Measurements from ENCODE around the gene CRB1. TPM values are rescaled to one million over a fixed set of nuclear protein-coding genes. Genes with fewer than 3 reads are reported as not detected.

CRB1 gene
- total RNA-seq, 1 donor from 2014 or later, result not detected

GRCh38 chr1:197360068-197360467 is 92.0 kb downstream of the CRB1 start:
- Mint-ChIP-seq H3K27me3 (ENCODE audit: low read depth) (peaks cover 6% of the 10 kb centered on the region), H3K27ac (no peak overlapping the region), H3K4me1 (ENCODE audit: low read depth) (no peaks in the 10 kb centered on the region), H3K36me3 (ENCODE audit: low read depth) (no peaks in the 10 kb centered on the region), H3K4me3 (ENCODE audit: low read depth) (no peak overlapping the region), H3K9me3 (no peaks in the 10 kb centered on the region)
- DNase-seq (ENCODE audit: low spot score), result no peak
- intact Hi-C loops (cut with micrococcal nuclease), result no loop called here

GRCh38 chr1:197362871-197363270 is 94.8 kb downstream of the CRB1 start:
- DNase-seq (ENCODE audit: low spot score), result no peak
- Mint-ChIP-seq H3K27me3 (ENCODE audit: low read depth) (peaks cover 10% of the 10 kb centered on the region), H3K4me1 (ENCODE audit: low read depth) (no peaks in the 10 kb centered on the region), H3K9me3 (no peaks in the 10 kb centered on the region), H3K36me3 (ENCODE audit: low read depth) (no peaks in the 10 kb centered on the region), H3K4me3 (ENCODE audit: low read depth) (no peak overlapping the region), H3K27ac (no peak overlapping the region)
- intact Hi-C loops (cut with micrococcal nuclease), result no loop called here

- Mint-ChIP-seq H3K36me3 (ENCODE audit: low read depth) (no peaks in the 10 kb centered on the region), H3K27me3 (ENCODE audit: low read depth) (peaks cover 9% of the 10 kb centered on the region), H3K4me3 (ENCODE audit: low read depth) (no peak overlapping the region), H3K9me3 (no peaks in the 10 kb centered on the region), H3K4me1 (ENCODE audit: low read depth) (no peaks in the 10 kb centered on the region), H3K27ac (no peak overlapping the region)
- intact Hi-C loops (cut with micrococcal nuclease), result no loop called here
- no peak for DNase-seq (ENCODE audit: low spot score)
Observed at GRCh38 chr1:197363855-197364254, 95.8 kb downstream of the CRB1 start.

- peaks cover 12% of the 10 kb centered on the region for H3K27me3 Mint-ChIP-seq (ENCODE audit: low read depth)
- H3K27ac Mint-ChIP-seq, result no peak overlapping the region
- intact Hi-C loops (cut with micrococcal nuclease), result no loop called here
- H3K36me3 Mint-ChIP-seq (ENCODE audit: low read depth), result no peaks in the 10 kb centered on the region
- DNase-seq (ENCODE audit: low spot score), result no peak
- no peaks in the 10 kb centered on the region for H3K9me3 Mint-ChIP-seq
- H3K4me1 Mint-ChIP-seq (ENCODE audit: low read depth), result no peaks in the 10 kb centered on the region
- no peak overlapping the region for H3K4me3 Mint-ChIP-seq (ENCODE audit: low read depth)
Observed at GRCh38 chr1:197366996-197367395, 98.9 kb downstream of the CRB1 start.

- Mint-ChIP-seq H3K27ac (no peak overlapping the region), H3K9me3 (no peaks in the 10 kb centered on the region), H3K27me3 (ENCODE audit: low read depth) (peaks cover 12% of the 10 kb centered on the region), H3K4me1 (ENCODE audit: low read depth) (no peaks in the 10 kb centered on the region), H3K36me3 (ENCODE audit: low read depth) (no peaks in the 10 kb centered on the region), H3K4me3 (ENCODE audit: low read depth) (no peak overlapping the region)
- intact Hi-C loops (cut with micrococcal nuclease), result no loop called here
- no peak for DNase-seq (ENCODE audit: low spot score)
Observed at GRCh38 chr1:197367627-197368026, 99.6 kb downstream of the CRB1 start.

- no peak for DNase-seq (ENCODE audit: low spot score)
- Mint-ChIP-seq H3K27me3 (ENCODE audit: low read depth) (peaks cover 3% of the 10 kb centered on the region), H3K4me1 (ENCODE audit: low read depth) (no peaks in the 10 kb centered on the region), H3K36me3 (ENCODE audit: low read depth) (no peaks in the 10 kb centered on the region), H3K4me3 (ENCODE audit: low read depth) (no peak overlapping the region), H3K27ac (no peak overlapping the region), H3K9me3 (no peaks in the 10 kb centered on the region)
- intact Hi-C loops (cut with micrococcal nuclease), result no loop called here
Observed at GRCh38 chr1:197374428-197374827, 106.4 kb downstream of the CRB1 start.

- Mint-ChIP-seq H3K36me3 (ENCODE audit: low read depth) (no peaks in the 10 kb centered on the region), H3K27me3 (ENCODE audit: low read depth) (peaks cover 14% of the 10 kb centered on the region), H3K4me1 (ENCODE audit: low read depth) (no peaks in the 10 kb centered on the region), H3K9me3 (no peaks in the 10 kb centered on the region), H3K27ac (no peak overlapping the region), H3K4me3 (ENCODE audit: low read depth) (no peak overlapping the region)
- intact Hi-C loops (cut with micrococcal nuclease), result no loop called here
- DNase-seq (ENCODE audit: low spot score), result no peak
Observed at GRCh38 chr1:197384471-197384870, 116.4 kb downstream of the CRB1 start.

- H3K27me3 Mint-ChIP-seq (ENCODE audit: low read depth), result peaks cover 16% of the 10 kb centered on the region
- no peaks in the 10 kb centered on the region for H3K36me3 Mint-ChIP-seq (ENCODE audit: low read depth)
- H3K4me1 Mint-ChIP-seq (ENCODE audit: low read depth), result peaks cover 21% of the 10 kb centered on the region
- DNase-seq (ENCODE audit: low spot score), result no peak
- H3K4me3 Mint-ChIP-seq (ENCODE audit: low read depth), result no peak overlapping the region
- no peak overlapping the region for H3K27ac Mint-ChIP-seq
- no peaks in the 10 kb centered on the region for H3K9me3 Mint-ChIP-seq
- intact Hi-C loops (cut with micrococcal nuclease), result no loop called here
Observed at GRCh38 chr1:197388801-197389200, 120.7 kb downstream of the CRB1 start.

GRCh38 chr1:197390856-197391255 is 122.8 kb downstream of the CRB1 start:
- no peak overlapping the region for H3K27ac Mint-ChIP-seq
- no peaks in the 10 kb centered on the region for H3K36me3 Mint-ChIP-seq (ENCODE audit: low read depth)
- peaks cover 23% of the 10 kb centered on the region for H3K27me3 Mint-ChIP-seq (ENCODE audit: low read depth)
- H3K4me3 Mint-ChIP-seq (ENCODE audit: low read depth), result no peak overlapping the region
- peaks cover 21% of the 10 kb centered on the region for H3K4me1 Mint-ChIP-seq (ENCODE audit: low read depth)
- intact Hi-C loops (cut with micrococcal nuclease), result loop anchor here (10.0 kb wide), 1 partner anchor 1014 kb away; no protein-coding TSS in a partner anchor
- H3K9me3 Mint-ChIP-seq, result no peaks in the 10 kb centered on the region
- no peak for DNase-seq (ENCODE audit: low spot score)

GRCh38 chr1:197391303-197392226 is 123.5 kb downstream of the CRB1 start:
- Mint-ChIP-seq H3K4me3 (ENCODE audit: low read depth) (no peak overlapping the region), H3K4me1 (ENCODE audit: low read depth) (peaks cover 21% of the 10 kb centered on the region), H3K27ac (no peak overlapping the region), H3K36me3 (ENCODE audit: low read depth) (no peaks in the 10 kb centered on the region), H3K27me3 (ENCODE audit: low read depth) (peaks cover 22% of the 10 kb centered on the region), H3K9me3 (no peaks in the 10 kb centered on the region)
- no peak for DNase-seq (ENCODE audit: low spot score)
- intact Hi-C loops (cut with micrococcal nuclease), result loop anchor here (10.0 kb wide), 1 partner anchor 1013 kb away; no protein-coding TSS in a partner anchor

GRCh38 chr1:197392541-197392940 is 124.5 kb downstream of the CRB1 start:
- H3K27ac Mint-ChIP-seq, result no peak overlapping the region
- H3K27me3 Mint-ChIP-seq (ENCODE audit: low read depth), result peaks cover 22% of the 10 kb centered on the region
- no peak overlapping the region for H3K4me3 Mint-ChIP-seq (ENCODE audit: low read depth)
- intact Hi-C loops (cut with micrococcal nuclease), result loop anchor here (10.0 kb wide), 1 partner anchor 1012 kb away; no protein-coding TSS in a partner anchor
- no peaks in the 10 kb centered on the region for H3K36me3 Mint-ChIP-seq (ENCODE audit: low read depth)
- no peaks in the 10 kb centered on the region for H3K9me3 Mint-ChIP-seq
- no peak for DNase-seq (ENCODE audit: low spot score)
- H3K4me1 Mint-ChIP-seq (ENCODE audit: low read depth), result peaks cover 21% of the 10 kb centered on the region

- no peak overlapping the region for H3K4me3 Mint-ChIP-seq (ENCODE audit: low read depth)
Observed at GRCh38 chr1:197393105-197393504, 125.1 kb downstream of the CRB1 start.

GRCh38 chr1:197393772-197394171 is 125.7 kb downstream of the CRB1 start:
- intact Hi-C loops (cut with micrococcal nuclease), result loop anchor here (10.0 kb wide), 1 partner anchor 1011 kb away; no protein-coding TSS in a partner anchor

More at GRCh38 chr1:197393105-197393504, 125.1 kb downstream of the CRB1 start:
- no peak overlapping the region for H3K27ac Mint-ChIP-seq
- H3K4me1 Mint-ChIP-seq (ENCODE audit: low read depth), result peaks cover 21% of the 10 kb centered on the region
- DNase-seq (ENCODE audit: low spot score), result no peak
- no peaks in the 10 kb centered on the region for H3K36me3 Mint-ChIP-seq (ENCODE audit: low read depth)
- intact Hi-C loops (cut with micrococcal nuclease), result loop anchor here (10.0 kb wide), 1 partner anchor 1012 kb away; no protein-coding TSS in a partner anchor
- H3K27me3 Mint-ChIP-seq (ENCODE audit: low read depth), result peaks cover 20% of the 10 kb centered on the region
- H3K9me3 Mint-ChIP-seq, result no peaks in the 10 kb centered on the region

More at GRCh38 chr1:197393772-197394171, 125.7 kb downstream of the CRB1 start:
- no peaks in the 10 kb centered on the region for H3K36me3 Mint-ChIP-seq (ENCODE audit: low read depth)
- peaks cover 19% of the 10 kb centered on the region for H3K27me3 Mint-ChIP-seq (ENCODE audit: low read depth)
- DNase-seq (ENCODE audit: low spot score), result no peak
- no peak overlapping the region for H3K27ac Mint-ChIP-seq
- H3K9me3 Mint-ChIP-seq, result no peaks in the 10 kb centered on the region
- no peak overlapping the region for H3K4me3 Mint-ChIP-seq (ENCODE audit: low read depth)
- peaks cover 21% of the 10 kb centered on the region for H3K4me1 Mint-ChIP-seq (ENCODE audit: low read depth)

Data from activated T-helper 2 cell treated with anti-CD3 and anti-CD28 coated beads, Interferon-gamma antibody, Interleukin-2, Interleukin-4, amounts not matched to agents 10 μg/mL and 5 μg/mL and 100 μg/mL, durations not matched to agents 14 hours and 24 hours and 36 hours (primary cell).